GM23338 (cell line): ENCODE data around the gene PALLD. TPM values are rescaled to one million over a fixed set of nuclear protein-coding genes. Genes with fewer than 3 reads are reported as not detected.
"Not testable (repeated sequence)": the region's sequence is repeated elsewhere in the genome, so short reads cannot be mapped to it uniquely, and the experiment has no call there.

ENCODE experiments used
- ATAC-seq: fragments of 200-7000 bp; cut with Tn5 transposase; 3 replicates; pipeline ENCODE4 v1.9.1; 2020
- DNase-seq: peaks from one replicate; pipeline ENCODE4 v3.0.0-alpha.2; 2015; ENCODE audit warnings: low spot score
- H2AFZ ChIP-seq: fragments of 200-600 bp; sonication (generic); 2 replicates; pipeline ENCODE4 v1.8.0; 2016; ENCODE audit warnings: antibody characterized with exemption, mild to moderate bottlenecking, moderate library complexity
- H3F3A ChIP-seq: fragments of 200-600 bp; sonication (generic); replicated peaks from 2 replicates; pipeline ENCODE4 v1.8.0; 2017; ENCODE audit warnings: antibody characterized with exemption, mixed run types, low read depth
- H3K27ac ChIP-seq: fragments of 200-600 bp; sonication (generic); 2 replicates; pipeline ENCODE4 v1.6.1; 2016; ENCODE audit warnings: low read depth
- H3K27me3 ChIP-seq: fragments of 200-600 bp; sonication (generic); 2 replicates; pipeline ENCODE4 v1.8.0; 2016; ENCODE audit warnings: mild to moderate bottlenecking, mixed run types, moderate library complexity; ENCODE audit not compliant: insufficient read depth
- H3K36me3 ChIP-seq: fragments of 200-600 bp; sonication (generic); 2 replicates; pipeline ENCODE4 v1.8.0; 2016; ENCODE audit warnings: mild to moderate bottlenecking; ENCODE audit not compliant: insufficient read depth
- H3K4me1 ChIP-seq: fragments of 200-600 bp; sonication (generic); 2 replicates; pipeline ENCODE4 v1.8.0; 2016; ENCODE audit warnings: mild to moderate bottlenecking, moderate library complexity; ENCODE audit not compliant: insufficient read depth
- H3K4me2 ChIP-seq: fragments of 200-600 bp; sonication (generic); 2 replicates; pipeline ENCODE4 v1.7.1; 2017; ENCODE audit warnings: mixed run types
- H3K4me3 ChIP-seq: fragments of 200-600 bp; sonication (generic); 2 replicates; pipeline ENCODE4 v1.6.1; 2016; ENCODE audit warnings: mixed run types
- H3K79me2 ChIP-seq: fragments of 200-600 bp; sonication (generic); replicated peaks from 2 replicates; pipeline ENCODE4 v1.8.0; 2017; ENCODE audit warnings: mild to moderate bottlenecking; ENCODE audit not compliant: insufficient read depth
- H3K9me2 ChIP-seq: fragments of 200-600 bp; sonication (generic); 2 replicates; pipeline ENCODE4 v1.8.0; 2017; ENCODE audit not compliant: insufficient read depth
- H4K20me1 ChIP-seq: fragments of 200-600 bp; sonication (generic); replicated peaks from 2 replicates; pipeline ENCODE4 v1.8.0; 2017; ENCODE audit warnings: mild to moderate bottlenecking; ENCODE audit not compliant: insufficient read depth
- H3K27ac Mint-ChIP-seq: 2 replicates; pipeline ENCODE4 v1.8.0; 2020; ENCODE audit warnings: inconsistent platforms, mild to moderate bottlenecking, moderate library complexity, mixed read lengths
- H3K27me3 Mint-ChIP-seq: 3 replicates; pipeline ENCODE4 v1.8.0; 2022; ENCODE audit warnings: low read depth, mild to moderate bottlenecking, moderate library complexity, mixed read lengths, inconsistent platforms; ENCODE audit not compliant: insufficient read depth, poor library complexity
- H3K36me3 Mint-ChIP-seq: 3 replicates; pipeline ENCODE4 v1.8.0; 2021; ENCODE audit warnings: low read depth, mild to moderate bottlenecking, inconsistent platforms, moderate library complexity, mixed read lengths
- H3K4me1 Mint-ChIP-seq: 3 replicates; pipeline ENCODE4 v1.8.0; 2020; ENCODE audit warnings: mild to moderate bottlenecking, inconsistent platforms, mixed read lengths
- H3K4me3 Mint-ChIP-seq: 3 replicates; pipeline ENCODE4 v1.8.0; 2021; ENCODE audit warnings: moderate library complexity, mild to moderate bottlenecking, inconsistent platforms, mixed read lengths
- H3K9me3 Mint-ChIP-seq: 3 replicates; pipeline ENCODE4 v1.8.0; 2020; ENCODE audit warnings: moderate library complexity, mild to moderate bottlenecking, inconsistent platforms, mixed read lengths
- EZH2 ChIP-seq: fragments of 200-600 bp; sonication (generic); IDR thresholded peaks from one replicate; pipeline ENCODE4 v1.8.0; 2017; ENCODE audit warnings: antibody characterized with exemption, mild to moderate bottlenecking, low read depth; ENCODE audit not compliant: unreplicated experiment
- EZH2phosphoT487 ChIP-seq: fragments of 200-600 bp; sonication (generic); IDR thresholded peaks from one replicate; pipeline ENCODE4 v1.8.1; 2018; ENCODE audit warnings: antibody characterized with exemption; ENCODE audit not compliant: unreplicated experiment
- NANOG ChIP-seq: IDR thresholded peaks from 2 replicates; pipeline ENCODE4 v1.6.1; 2016; ENCODE audit warnings: antibody characterized with exemption, borderline replicate concordance
- POLR2AphosphoS5 ChIP-seq: IDR thresholded peaks from 2 replicates; pipeline ENCODE4 v1.6.1; 2016; ENCODE audit warnings: antibody characterized with exemption, low read depth
- STAT1 ChIP-seq: IDR thresholded peaks from one replicate; pipeline ENCODE4 v1.6.1; 2016; ENCODE audit warnings: antibody characterized with exemption; ENCODE audit not compliant: unreplicated experiment
- ZNF114 ChIP-seq: fragments of 250-450 bp; sonication (Bioruptor Pico); IDR thresholded peaks from 2 replicates; pipeline ENCODE4 v1.5.0; 2020; ENCODE audit warnings: mild to moderate bottlenecking, moderate library complexity
- ZNF462 ChIP-seq: fragments of 250-450 bp; sonication (Bioruptor Pico); IDR thresholded peaks from 2 replicates; pipeline ENCODE4 v1.5.0; 2020; ENCODE audit warnings: mild to moderate bottlenecking, moderate library complexity
- polyA plus RNA-seq: library from polyadenylated mRNA; unstranded; fragments of >200 nt; fragmentation: Nextera tagmentation; extraction: Ambion mirVana; gene quantifications from 2 replicates; pipeline ENCODE4 v1.2.1, GENCODE V29; 2016
- total RNA-seq: library from RNA; depleted of rRNA; stranded (reverse); fragments of >200 nt; shearing (Covaris generic); gene quantifications from 2 replicates; pipeline ENCODE4 v1.2.3, GENCODE V29; 2014
- TF ChIP-seq, protein P1 (sequence below): IDR thresholded peaks from 2 replicates; pipeline ENCODE4 v1.6.1; 2016; ENCODE audit warnings: antibody characterized with exemption
- TF ChIP-seq, protein P2 (sequence below), 2 experiments: fragments of 200-600 bp in 1 of 2; sonication (generic) in 1 of 2; conservative IDR thresholded peaks; 2 replicates each; pipeline versions ENCODE4 v1.5.1 to v1.6.1; 2016 to 2017; ENCODE audit warnings: antibody characterized with exemption in 2 of 2, low read depth in 2 of 2, mild to moderate bottlenecking in 2 of 2, moderate library complexity in 1 of 2

PALLD gene
- total and polyA plus RNA-seq, 2 experiments from 2014 or later: 13.1 to 30.2 TPM

DNA sequence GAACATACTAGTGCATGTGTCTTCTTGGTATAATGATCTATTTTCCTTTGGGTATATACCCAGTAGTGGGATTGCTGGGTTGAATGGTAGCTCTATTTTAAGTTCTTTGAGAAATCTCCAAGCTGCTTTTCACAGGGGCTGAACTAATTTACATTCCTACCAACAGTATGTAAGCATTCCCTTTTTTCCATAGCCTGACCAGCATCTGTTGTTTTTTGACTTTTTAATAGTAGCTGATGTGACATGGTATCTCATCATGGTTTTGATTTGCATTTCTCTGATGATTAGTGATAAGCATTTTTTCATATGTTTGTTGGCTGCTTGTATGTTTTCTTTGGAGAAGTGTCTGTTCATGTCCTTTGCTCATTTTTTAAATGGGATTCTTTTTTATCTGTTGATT is 230.3 kb downstream of the PALLD start:
- H3K27ac ChIP-seq, H3K4me2 ChIP-seq, H3K27me3 Mint-ChIP-seq, H3K27ac Mint-ChIP-seq, H3K4me3 Mint-ChIP-seq, H3K79me2 ChIP-seq, H3F3A ChIP-seq, ATAC-seq, H3K4me3 ChIP-seq, DNase-seq, H2AFZ ChIP-seq, H3K9me2 ChIP-seq, H4K20me1 ChIP-seq, H3K4me1 ChIP-seq, H3K27me3 ChIP-seq, H3K4me1 Mint-ChIP-seq, H3K36me3 Mint-ChIP-seq, H3K36me3 ChIP-seq: not testable (repeated sequence)
- peaks cover 20% of the 10 kb centered on the region; the same call in 2 of the 3 replicates for H3K9me3 Mint-ChIP-seq

DNA sequence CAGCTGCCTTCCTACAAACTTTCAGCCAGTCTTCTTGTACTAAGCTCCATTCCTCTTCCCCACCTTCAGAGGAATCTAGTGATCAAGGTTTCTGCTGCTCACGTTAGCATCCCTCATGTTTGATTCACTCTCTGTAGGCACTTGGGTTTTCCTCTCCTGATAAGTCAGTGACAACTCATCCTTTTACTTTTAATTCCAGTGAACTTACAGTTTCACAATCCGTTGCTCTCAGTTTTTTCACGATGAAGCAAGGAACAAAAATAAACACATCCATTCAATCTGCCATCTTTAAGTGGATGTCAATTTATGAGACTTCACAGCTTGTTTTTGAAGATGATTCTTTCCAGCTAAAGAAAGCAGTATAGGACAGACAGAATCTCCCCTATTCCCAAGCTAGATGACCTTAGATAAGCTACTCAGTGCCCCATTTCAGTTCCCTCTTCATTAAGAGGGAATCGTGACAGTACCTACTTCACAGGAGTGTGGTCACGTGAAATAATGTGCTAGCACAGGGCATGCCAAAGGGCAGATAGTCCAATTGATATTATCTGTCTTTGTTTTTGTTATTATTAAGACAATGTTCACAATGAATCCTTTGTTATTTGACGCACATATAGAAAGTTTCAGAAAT is 234.3 kb downstream of the PALLD start:
- no peak for TF ChIP-seq STAT1
- no peak for TF ChIP-seq ZNF462 (CRISPR knock-in tag)
- TF ChIP-seq, protein P1, sequence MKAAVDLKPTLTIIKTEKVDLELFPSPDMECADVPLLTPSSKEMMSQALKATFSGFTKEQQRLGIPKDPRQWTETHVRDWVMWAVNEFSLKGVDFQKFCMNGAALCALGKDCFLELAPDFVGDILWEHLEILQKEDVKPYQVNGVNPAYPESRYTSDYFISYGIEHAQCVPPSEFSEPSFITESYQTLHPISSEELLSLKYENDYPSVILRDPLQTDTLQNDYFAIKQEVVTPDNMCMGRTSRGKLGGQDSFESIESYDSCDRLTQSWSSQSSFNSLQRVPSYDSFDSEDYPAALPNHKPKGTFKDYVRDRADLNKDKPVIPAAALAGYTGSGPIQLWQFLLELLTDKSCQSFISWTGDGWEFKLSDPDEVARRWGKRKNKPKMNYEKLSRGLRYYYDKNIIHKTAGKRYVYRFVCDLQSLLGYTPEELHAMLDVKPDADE: no peak
- no peak for TF ChIP-seq EZH2
- TF ChIP-seq, protein P2, sequence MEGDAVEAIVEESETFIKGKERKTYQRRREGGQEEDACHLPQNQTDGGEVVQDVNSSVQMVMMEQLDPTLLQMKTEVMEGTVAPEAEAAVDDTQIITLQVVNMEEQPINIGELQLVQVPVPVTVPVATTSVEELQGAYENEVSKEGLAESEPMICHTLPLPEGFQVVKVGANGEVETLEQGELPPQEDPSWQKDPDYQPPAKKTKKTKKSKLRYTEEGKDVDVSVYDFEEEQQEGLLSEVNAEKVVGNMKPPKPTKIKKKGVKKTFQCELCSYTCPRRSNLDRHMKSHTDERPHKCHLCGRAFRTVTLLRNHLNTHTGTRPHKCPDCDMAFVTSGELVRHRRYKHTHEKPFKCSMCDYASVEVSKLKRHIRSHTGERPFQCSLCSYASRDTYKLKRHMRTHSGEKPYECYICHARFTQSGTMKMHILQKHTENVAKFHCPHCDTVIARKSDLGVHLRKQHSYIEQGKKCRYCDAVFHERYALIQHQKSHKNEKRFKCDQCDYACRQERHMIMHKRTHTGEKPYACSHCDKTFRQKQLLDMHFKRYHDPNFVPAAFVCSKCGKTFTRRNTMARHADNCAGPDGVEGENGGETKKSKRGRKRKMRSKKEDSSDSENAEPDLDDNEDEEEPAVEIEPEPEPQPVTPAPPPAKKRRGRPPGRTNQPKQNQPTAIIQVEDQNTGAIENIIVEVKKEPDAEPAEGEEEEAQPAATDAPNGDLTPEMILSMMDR (conservative IDR thresholded peaks at IDR 0.05; ENCODE audit: low read depth in 2 of 2): no peak
- no peak for TF ChIP-seq NANOG
- no peak for TF ChIP-seq POLR2AphosphoS5
- no peak for TF ChIP-seq EZH2phosphoT487
- no peak for TF ChIP-seq ZNF114 (CRISPR knock-in tag)
- Mint-ChIP-seq H3K4me1 (peaks cover 16% of the 10 kb centered on the region), H3K36me3 (peaks cover 3% of the 10 kb centered on the region; the same call in 1 of the 3 replicates), H3K9me3 (peaks cover 20% of the 10 kb centered on the region; the same call in 2 of the 3 replicates), H3K27ac (no peak overlapping the region), H3K4me3 (no peak overlapping the region), H3K27me3 (no peaks in the 10 kb centered on the region)
- Histone ChIP-seq H3K79me2 (no peaks in the 10 kb centered on the region), H2AFZ (no peak overlapping the region), H4K20me1 (no peaks in the 10 kb centered on the region), H3K27me3 (no peaks in the 10 kb centered on the region), H3K4me2 (no peak overlapping the region), H3K4me1 (peaks cover 12% of the 10 kb centered on the region), H3F3A (no peaks in the 10 kb centered on the region), H3K36me3 (no peaks in the 10 kb centered on the region), H3K4me3 (no peak overlapping the region), H3K9me2 (no peaks in the 10 kb centered on the region), H3K27ac (no peak overlapping the region)
- ATAC-seq (no peak), DNase-seq (no peak)
